DMS 273 (cell line): Measurements from ENCODE around the gene CYP4F22.
"Not testable (repeated sequence)": the region's sequence is repeated elsewhere in the genome, so short reads cannot be mapped to it uniquely, and the experiment has no call there.

Experiments used
- DNase-seq: peaks from one replicate; lab custom pipeline; 2025; ENCODE audit not compliant: unreplicated experiment; lab: John Stamatoyannopoulos, UW

Gene CYP4F22

DNA sequence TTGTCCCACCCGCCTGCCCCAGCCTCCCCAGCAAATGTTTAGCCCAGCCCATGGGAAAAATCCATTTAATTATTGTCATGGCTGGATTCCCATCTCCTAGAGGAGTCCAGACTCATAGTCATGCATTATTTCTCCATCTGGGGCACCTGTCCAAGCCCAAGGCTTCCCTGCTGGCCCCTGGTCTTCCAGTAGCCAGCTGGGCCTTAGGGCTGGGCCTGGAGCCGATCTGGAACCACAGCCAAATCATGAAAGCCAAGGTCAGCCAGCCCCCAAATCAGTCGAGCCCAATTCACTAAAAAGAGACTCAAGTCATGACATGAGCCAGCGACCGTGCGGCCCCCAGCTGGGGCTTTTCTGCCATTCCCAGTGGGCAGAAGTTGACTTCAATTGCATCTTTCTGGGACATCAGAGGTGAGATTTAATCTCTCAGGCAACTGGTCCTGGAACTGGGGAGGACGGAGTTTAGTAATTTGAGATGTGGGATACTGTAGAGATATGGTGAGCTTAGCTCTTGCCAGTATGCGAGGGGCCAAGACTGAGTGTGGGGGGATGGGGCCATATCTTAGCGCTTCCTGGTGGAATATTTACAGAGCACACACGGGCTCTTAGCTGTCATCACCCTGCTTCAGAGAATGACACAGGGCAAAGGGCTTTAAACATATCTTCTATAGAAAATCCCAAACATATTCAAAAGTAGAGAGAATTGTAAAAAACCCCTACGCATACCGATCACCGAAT is 19.7 kb upstream of the CYP4F22 start:
- no peak for DNase-seq

DNA sequence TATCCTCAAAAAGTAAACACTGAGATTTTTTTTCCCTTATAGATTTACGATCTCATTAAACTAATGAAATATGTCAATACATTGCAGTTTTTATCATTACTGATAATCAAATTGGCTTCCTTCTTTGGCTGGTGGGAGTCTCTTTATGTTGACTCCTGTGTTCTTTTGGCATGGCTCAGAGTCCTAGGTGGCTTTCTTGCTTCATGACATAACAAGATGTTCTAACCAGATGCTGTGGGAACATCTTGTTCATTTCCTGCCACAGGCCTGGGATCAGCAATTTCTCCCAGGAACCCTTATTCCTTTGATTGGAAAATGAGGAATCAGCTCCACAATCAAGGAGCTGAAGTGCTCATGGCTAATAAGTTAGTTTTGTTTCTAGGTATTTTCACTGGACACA is 13.2 kb upstream of the CYP4F22 start:
- DNase-seq, result no peak

DNA sequence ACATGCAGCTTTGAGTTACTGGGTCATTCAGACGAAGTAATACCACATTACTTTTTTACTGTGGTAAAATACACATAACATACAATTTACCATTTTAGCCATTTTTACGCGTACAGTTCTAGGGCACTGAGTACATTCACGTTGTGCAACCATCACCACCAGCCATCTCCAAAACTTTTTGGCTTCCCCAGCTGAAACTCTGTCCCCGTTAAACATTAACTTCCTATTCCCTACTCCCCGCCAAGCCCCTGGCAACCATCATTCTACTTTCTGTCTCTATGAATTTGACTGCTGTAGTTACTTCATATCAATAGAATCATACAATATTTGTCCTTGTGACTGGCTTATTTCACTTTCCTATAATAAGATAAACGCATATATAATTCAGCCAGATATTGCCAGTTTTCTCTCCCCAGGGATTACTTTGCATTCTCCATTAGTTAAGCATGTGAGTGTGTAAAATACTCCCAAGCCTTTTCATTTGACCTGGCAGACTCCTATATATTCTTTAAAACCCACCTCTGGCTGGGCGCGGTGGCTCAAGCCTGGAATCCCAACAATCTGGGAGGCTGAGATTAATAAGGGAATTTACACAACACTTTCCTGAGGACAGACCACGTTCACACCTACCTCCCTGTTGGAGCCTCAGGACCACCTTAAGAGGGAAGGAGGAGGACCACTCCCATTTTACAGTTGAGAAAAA is 10.0 kb upstream of the CYP4F22 start:
- no peak for DNase-seq

DNA sequence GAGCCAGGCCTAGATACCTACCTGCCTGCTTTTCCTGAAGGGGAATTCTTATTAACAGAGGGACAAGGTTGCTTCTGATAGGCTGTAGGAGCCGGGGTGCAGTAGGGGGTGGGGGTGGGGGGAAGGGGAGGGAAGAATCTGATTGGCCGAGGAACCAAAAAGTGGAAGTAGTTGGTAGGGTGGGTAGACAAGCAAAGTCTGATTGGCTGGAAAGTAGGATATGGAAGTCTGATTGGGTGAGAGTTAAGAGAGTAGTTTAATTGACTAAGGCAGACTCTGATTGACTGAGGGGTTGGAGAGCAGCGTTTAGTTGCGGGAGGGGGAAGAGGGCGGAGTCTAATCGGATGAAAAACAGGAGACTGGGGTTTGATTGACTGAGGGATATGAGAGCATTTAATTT is 9.4 kb upstream of the CYP4F22 start:
- DNase-seq, result no peak

DNA sequence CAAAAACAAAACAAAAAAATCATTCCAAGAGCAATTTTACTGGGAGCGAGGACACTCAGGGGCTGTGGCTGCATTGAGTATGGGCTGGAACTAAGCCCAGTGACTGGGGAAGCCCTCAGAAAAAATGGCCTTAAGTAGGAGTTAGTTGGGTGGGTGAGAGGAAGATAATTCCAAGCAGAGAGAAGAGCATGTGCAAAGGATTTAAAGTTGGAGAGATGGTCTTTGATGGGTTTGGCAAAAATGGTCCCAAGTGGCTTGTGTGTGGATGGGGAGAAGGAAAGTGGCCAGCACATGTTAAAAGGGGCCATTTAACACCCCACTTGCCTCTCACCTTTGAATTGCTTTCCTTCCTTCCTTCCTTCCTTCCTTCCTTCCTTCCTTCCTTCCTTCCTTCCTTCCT is 6.7 kb upstream of the CYP4F22 start:
- DNase-seq, result no peak

DNA sequence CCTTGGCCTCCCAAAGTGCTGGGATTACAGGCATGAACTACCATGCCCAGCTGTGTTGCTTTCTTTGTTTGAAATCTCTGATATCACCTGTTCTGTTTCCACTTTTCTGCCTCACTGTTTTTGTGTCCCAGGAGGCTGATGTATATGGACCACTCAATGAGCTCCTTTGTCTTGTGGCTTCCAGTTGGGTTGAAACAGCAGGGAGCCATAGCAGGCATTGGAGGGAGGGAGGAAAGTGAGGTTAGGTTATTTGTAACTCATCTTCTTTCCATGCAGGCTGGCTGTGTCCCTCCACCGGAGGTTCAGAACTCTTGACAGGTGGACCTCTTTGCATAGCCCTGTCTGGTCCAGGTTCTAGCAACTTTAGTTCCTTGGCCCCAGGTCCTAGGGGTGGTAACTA is 6.1 kb upstream of the CYP4F22 start:
- no peak for DNase-seq

DNA sequence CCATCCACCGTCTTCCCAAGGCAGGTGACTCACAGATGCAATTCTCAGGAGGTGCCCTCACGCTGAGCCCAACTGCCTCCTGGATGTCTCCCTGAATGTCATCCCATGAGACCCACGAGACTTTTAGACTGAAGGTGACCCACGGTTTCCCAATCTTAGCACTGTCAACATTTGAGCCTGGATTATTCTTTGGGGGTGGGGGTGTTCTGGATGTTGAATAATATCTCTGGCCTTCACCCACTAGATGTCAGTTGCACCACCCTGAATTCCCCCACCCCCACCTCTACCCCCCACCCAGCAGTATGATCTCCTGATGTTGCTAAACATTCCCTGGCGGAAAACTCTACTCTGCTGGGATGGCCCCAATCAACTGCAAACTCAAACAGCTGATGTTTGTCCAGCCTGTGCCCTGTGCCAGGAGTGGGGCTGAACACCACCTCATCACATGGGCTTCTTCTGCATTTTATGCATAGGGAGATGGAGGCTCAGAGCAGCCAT is 2.2 kb upstream of the CYP4F22 start:
- no peak for DNase-seq

DNA sequence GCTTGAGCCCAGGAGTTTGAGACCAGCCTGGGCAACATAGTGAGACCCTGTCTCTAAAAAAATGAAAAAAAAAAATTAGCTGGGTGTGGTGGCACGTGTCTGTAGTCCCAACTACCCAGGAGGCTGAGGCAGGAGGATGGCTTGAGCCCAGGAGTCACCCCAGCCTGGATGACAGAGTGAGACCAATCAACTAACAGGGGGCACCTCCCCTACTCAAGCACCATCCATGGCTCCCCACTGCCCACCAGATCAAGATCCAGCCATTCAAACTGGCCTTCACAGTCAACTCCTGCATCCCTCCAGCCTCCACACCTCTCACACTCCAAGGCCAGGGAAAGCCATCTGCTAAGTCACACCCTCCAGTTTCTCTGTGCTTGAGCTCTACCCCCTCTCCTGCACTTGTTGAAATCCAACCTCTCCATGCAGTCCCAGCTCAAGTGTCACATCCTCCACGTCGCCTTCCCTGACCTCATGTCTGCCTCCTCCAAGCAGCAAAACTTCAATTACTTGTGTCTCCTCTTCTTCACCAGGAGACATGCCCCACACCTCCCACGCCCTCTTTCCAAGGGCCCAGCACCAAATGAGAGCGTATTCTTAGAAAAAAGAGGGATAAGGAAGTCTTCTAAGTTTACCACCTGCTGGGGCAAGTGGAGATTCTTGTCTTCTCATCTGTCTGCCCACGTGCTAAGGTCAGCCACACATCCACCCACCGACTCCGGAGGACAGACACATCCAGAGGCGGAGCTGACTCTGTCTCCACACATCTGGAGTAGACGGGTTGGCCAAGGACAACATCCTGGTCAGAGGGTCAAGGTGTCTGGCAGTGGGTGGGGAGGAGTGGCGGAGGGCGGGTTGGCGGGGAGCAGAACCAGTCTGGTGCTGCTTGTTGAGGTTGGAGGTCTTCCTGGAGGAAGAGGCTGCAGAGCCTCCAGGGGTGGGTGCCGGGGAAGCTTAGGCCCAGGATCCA is 974 bp upstream of the CYP4F22 start:
- DNase-seq, result no peak

DNA sequence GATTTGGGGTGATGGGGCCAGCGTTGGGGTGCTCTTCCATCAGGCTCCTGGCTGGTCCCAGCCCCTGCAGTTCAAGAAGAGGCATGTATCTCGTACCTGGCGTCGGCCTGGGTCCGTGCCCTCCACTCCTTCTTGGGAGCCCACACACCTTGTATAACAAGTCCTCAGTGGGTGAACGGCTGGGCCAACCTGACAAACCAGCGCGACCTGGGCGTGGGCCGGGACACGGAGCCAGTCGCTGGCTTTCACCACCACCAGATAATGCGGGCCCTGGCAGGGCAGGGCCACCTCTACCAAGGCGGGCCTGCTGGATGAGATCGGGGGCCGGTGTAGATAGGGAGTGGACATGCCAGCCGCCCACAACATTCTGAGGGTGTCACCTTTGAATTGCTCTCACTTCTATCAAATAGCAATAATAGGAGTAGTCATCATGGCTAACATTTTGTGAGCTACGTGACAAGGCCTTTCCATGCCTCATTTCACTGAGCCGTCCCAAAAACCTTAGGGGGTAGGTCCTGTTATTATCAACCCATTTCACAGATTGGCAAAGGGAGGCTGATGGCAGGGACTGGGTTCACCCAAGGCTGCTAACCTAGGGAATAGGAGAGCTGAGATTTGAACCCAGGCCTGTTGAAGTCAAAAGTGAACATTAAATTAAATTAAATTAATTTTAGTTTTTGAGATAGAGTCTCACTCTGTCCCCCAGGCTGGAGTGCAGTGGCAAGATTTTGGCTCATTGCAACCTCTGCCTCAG is 3.5 kb downstream of the CYP4F22 start:
- no peak for DNase-seq

DNA sequence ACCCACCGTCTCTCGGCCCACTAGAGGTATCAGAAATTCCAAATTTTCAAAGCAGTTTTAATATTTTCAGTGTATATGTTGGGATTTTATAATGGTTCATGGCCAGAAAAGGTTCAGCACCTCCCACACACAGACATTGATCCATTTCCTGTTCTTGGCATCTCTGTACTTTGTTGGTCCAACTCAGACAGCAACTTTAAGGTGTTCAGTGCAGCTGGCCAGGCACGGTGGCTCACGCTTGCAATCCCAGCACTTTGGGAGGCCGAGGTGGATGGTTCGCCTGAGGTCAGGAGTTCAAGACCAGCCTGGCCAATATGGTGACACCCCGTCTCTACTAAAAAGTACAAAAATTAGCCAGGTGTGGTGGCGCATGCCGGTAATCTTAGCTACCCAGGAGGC is 6.9 kb downstream of the CYP4F22 start:
- DNase-seq, result not testable (repeated sequence)

DNA sequence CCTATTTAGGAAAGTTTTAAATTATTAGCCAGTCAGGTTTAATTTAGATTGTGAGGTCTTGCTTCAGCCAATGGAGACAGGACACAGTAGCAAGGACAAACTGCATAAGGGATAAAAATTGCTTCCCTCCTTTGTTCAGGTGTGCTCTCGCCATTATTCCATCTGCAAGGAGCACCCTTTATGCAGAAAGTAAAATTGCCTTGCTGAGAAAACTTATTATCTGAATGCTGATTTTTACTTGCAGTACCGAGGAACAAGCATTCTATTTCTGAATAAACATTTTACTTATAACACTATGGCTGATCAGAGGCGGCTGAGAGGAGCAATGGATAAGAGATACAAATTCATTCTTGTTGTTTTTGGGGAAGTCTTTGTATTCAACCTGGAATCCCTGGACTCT is 8.0 kb downstream of the CYP4F22 start:
- DNase-seq, result no peak

DNA sequence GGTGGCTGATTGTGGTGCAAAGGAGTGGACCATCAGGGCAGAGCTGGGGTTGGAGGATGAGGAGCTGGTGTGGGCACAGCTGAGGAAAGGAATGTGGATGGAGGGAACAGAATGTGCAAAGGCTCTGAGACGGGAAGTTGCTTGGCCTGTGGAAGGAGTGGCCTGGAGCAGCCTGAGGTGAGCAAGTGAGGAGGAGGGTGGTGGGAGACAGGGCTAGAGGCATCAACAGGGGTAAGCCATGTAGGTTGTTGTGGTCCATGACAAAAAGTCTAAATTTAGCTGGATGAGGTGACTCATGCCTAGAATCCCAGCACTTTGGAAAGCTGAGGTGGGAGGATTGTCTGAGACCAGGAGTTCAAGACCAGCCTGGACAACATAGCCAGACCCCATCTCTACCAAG is 9.5 kb downstream of the CYP4F22 start:
- no peak for DNase-seq

DNA sequence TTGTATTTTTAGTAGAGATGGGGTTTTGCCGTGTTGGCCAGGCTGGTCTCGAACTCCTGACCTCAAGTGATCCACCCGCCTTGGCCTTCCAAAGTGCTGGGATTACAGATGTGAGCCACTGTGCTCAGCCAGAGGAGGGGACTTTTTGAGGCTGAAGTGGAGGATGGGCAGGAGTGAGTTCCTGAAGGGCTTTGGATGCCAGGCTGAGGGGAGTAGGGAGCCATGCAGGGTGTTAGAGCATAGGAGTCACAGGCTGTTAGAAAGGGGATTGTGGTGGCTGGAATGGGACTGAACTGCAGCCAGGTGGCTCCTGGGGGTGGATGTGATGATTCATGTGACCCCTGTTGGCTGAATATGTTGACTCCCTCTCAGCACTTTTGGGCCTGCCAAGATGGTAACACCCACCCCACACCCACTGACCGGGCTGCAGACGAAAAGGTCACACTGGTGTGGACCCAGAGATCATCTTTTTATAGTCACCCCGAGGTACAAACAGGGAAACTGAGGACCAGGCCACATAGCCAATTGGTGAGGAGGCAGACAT is 11.2 kb downstream of the CYP4F22 start:
- DNase-seq, result no peak

DNA sequence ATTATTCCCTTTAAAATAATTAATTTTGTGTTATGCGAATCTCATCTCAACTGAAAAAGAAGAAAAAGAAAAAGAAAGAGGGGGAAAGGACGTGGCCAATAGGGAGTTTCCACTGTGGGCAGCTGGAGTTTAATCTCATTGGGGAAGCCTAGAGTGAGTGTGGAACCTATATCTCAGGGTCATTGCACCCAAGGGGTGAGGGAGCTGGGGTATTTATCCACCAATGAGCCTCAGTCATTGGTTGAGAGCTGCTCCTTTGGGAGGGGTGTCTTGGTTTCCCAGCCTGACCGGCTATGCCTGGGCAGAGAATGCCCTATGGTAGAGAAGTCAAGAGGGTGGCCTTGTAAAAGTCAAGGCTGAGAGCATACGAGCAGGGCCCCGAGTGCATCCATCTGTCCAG is 16.5 kb downstream of the CYP4F22 start:
- DNase-seq, result no peak

DNA sequence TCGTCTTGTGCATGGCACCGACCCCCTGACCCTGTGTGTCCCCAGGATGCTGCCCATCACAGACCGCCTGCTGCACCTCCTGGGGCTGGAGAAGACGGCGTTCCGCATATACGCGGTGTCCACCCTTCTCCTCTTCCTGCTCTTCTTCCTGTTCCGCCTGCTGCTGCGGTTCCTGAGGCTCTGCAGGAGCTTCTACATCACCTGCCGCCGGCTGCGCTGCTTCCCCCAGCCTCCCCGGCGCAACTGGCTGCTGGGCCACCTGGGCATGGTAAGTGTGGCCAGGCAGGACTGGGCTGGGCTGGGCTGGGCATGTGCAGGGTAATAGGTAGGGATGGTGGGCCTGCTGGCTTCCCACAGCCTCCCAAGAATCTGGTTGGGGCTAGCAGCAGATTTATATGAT is 17.0 kb downstream of the CYP4F22 start:
- no peak for DNase-seq

DNA sequence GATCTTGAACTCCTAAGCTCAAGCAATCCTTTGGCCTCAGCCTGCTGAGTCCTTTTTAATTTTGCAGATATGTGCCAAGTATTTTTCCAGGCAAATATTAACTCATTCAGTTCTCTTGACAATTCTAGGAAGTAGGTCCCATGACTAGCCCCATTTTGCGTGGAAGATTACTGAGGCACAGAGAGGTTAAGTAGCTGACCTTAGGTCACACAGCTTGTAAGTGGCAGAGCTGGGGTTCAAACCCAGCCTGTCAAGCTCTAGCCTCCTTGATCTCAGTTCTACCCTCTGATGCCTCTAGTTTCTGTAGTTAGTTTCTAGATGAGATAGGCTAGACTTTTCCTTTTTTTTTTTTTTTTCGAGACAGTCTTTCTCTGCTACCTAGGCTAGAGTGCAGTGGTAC is 18.1 kb downstream of the CYP4F22 start:
- DNase-seq, result no peak

DNA sequence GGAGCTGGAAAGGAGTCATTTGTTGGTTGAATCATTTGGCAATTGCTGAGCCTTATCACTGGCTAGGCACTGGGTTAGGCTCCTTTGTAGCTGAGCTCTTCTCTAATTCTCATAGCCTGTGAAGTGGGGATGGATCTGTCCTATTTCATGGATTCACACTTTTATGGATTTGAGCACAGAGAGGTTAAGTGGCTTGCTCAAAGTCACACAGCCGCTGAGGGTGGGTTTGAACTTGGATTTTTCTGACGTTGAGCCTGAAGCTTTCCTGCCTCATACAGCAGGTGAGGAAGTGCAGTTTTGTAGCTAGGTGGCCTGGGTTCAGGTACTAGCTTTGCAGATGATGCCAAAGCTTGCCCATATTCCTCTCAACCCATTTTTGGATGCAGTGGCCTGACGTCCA is 19.4 kb downstream of the CYP4F22 start:
- DNase-seq, result no peak

DNA sequence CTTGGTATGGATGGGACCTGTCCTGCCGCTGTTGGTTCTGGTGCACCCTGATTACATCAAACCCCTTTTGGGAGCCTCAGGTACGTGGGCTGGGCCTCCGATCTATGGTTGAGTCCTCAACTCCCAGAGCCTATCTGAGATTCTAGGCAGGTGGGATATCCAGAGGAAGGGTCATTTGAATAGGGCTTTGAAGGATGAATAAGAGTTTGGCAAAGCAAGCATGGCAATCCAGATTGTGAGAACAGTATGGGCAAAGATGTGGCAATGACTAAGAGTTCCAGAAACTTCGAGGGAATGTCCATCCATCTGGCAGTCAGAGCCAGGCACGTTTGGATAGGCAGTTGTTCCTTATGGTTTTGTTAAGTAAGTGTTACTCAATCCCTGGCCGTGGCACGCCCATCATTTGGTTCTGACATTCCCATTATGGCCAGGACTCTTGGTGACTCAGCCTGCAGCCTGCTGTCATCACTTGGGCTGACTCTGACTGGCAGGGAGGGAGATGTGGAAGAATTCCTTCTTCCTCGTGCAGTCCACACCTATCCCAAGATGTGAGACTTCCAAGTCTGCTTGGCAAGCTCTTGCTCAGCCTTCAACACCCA is 21.5 kb downstream of the CYP4F22 start:
- no peak for DNase-seq

DNA sequence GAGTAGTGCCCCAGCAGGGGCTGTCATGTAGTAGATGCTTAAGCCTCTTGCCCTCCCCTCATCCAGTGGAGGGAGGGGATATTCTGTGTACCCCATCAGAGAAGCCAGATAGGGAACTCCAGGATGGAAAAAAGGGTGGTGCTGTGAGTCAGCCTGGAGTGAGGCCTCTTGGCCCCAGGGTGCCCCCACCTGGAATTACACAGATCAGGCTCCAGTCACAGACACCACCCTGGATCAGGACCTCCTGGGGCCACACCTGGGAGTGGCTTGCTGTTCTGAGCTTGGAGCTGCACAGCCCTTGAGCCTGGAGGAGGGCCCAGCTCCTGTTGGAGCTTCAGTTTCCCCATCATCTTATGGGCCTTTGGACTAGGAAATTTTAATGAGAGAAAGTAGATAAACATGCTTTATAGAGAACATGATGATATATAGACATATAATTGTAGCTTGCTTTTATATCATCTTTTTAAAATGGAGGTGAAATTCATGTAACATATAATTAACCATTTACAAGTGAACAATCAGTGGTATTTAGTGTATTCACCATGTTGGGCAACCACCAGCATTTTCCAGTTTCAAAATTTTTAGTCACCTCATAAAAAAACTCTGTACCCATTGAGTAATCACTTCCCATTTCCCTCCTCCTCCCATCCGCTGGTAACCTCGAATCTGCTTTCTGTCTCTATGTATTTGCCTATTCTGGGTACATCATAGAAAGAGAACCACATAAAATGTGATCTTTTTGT is 24.6 kb downstream of the CYP4F22 start:
- no peak for DNase-seq

DNA sequence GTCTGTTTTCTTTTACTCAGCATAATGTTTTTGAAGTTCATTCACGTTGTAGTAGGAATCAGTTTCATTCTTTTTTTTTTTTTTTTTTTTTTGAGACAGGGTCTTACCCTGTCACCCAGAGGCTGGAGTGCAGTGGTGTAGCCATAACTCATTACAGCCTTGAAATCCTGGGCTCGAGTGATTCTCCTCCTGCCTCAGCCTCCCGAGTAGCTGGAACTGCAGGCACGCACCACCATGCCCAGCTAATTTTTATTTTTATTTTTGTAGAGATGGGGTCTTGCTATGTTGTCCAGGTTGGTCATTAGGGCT is 25.2 kb downstream of the CYP4F22 start:
- DNase-seq, result not testable (repeated sequence)
